WTC11 (cell line): Measurements from ENCODE around the gene YPEL4. TPM values are rescaled to one million over a fixed set of nuclear protein-coding genes. Genes with fewer than 3 reads are reported as not detected.

Experiments used
- ATAC-seq: fragments of 200-7000 bp; cut with Tn5 transposase; 2 replicates; pipeline ENCODE4 v1.10.0; 2021; ENCODE audit warnings: mild to moderate bottlenecking, moderate library complexity
- CTCF ChIA-PET: fragments of 300-600 bp; sonication (Branson Sonifier 250); formaldehyde crosslinking; loops from one replicate; lab custom pipeline; 2021; ENCODE audit warnings: antibody characterized with exemption; lab: Charles Lee
- POLR2A ChIA-PET: fragments of 350-600 bp; sonication (Branson Sonifier 250); formaldehyde crosslinking; loops from one replicate; lab custom pipeline; 2021; ENCODE audit warnings: antibody characterized with exemption; lab: Charles Lee
- DNase-seq: peaks from one replicate; pipeline ENCODE4 v3.0.0; 2021; ENCODE audit warnings: low spot score
- H3K27ac Mint-ChIP-seq: 2 replicates; pipeline ENCODE4 v1.8.0; 2021; ENCODE audit warnings: mixed read lengths
- H3K27me3 Mint-ChIP-seq: 2 replicates; pipeline ENCODE4 v1.8.0; 2021; ENCODE audit warnings: low read depth, mild to moderate bottlenecking, moderate library complexity, mixed read lengths
- H3K36me3 Mint-ChIP-seq: 2 replicates; pipeline ENCODE4 v1.8.0; 2021; ENCODE audit warnings: mixed read lengths
- H3K4me1 Mint-ChIP-seq: 2 replicates; pipeline ENCODE4 v1.8.0; 2022; ENCODE audit warnings: mixed read lengths
- H3K4me3 Mint-ChIP-seq: 2 replicates; pipeline ENCODE4 v1.8.0; 2021; ENCODE audit warnings: mild to moderate bottlenecking, moderate library complexity, mixed read lengths
- H3K9me3 Mint-ChIP-seq: 2 replicates; pipeline ENCODE4 v1.8.0; 2021; ENCODE audit warnings: mixed read lengths
- ATF1 ChIP-seq: sonication (generic); formaldehyde crosslinking; IDR thresholded peaks from 2 replicates; pipeline ENCODE4 v1.8.1; 2023; ENCODE audit warnings: mild to moderate bottlenecking, moderate library complexity, missing genetic modification reagents
- CBFB ChIP-seq: sonication (generic); formaldehyde crosslinking; IDR thresholded peaks from 2 replicates; pipeline ENCODE4 v1.8.1; 2022; ENCODE audit warnings: mild to moderate bottlenecking, low read depth, missing genetic modification reagents
- CREB1 ChIP-seq: sonication (generic); formaldehyde crosslinking; IDR thresholded peaks from 2 replicates; pipeline ENCODE4 v1.8.0; 2023; ENCODE audit warnings: mild to moderate bottlenecking, missing genetic modification reagents
- FOXJ3 ChIP-seq: sonication (generic); formaldehyde crosslinking; IDR thresholded peaks from 2 replicates; pipeline ENCODE4 v1.9.0; 2021; ENCODE audit warnings: missing genetic modification reagents, mild to moderate bottlenecking, borderline replicate concordance
- GABPB1 ChIP-seq: sonication (generic); formaldehyde crosslinking; IDR thresholded peaks from 2 replicates; pipeline ENCODE4 v1.8.1; 2023; ENCODE audit warnings: mild to moderate bottlenecking, missing genetic modification reagents
- GTF2I ChIP-seq: fragments of 250-450 bp; sonication (Bioruptor Pico); conservative IDR thresholded peaks from 2 replicates; pipeline ENCODE4 v1.4.0; 2021; ENCODE audit warnings: mild to moderate bottlenecking
- HMGXB4 ChIP-seq: sonication (generic); formaldehyde crosslinking; IDR thresholded peaks from 2 replicates; pipeline ENCODE4 v1.8.1; 2023; ENCODE audit warnings: mild to moderate bottlenecking, moderate library complexity, missing genetic modification reagents
- KAT7 ChIP-seq: sonication (generic); formaldehyde crosslinking; IDR thresholded peaks from 2 replicates; pipeline ENCODE4 v1.8.1; 2023; ENCODE audit warnings: missing genetic modification reagents, mild to moderate bottlenecking, borderline replicate concordance
- PRRX2 ChIP-seq: fragments of 250-450 bp; sonication (Bioruptor Pico); IDR thresholded peaks from 2 replicates; pipeline ENCODE4 v1.8.0; 2021; ENCODE audit warnings: mild to moderate bottlenecking
- TEAD1 ChIP-seq: sonication (generic); formaldehyde crosslinking; IDR thresholded peaks from 2 replicates; pipeline ENCODE4 v1.8.0; 2022; ENCODE audit warnings: mild to moderate bottlenecking, missing genetic modification reagents
- ZBTB43 ChIP-seq: sonication (generic); formaldehyde crosslinking; IDR thresholded peaks from 2 replicates; pipeline ENCODE4 v1.8.1; 2023; ENCODE audit warnings: mild to moderate bottlenecking, missing genetic modification reagents
- ZNF671 ChIP-seq: fragments of 250-450 bp; sonication (Bioruptor Pico); IDR thresholded peaks from 2 replicates; pipeline ENCODE4 v1.8.0; 2021; ENCODE audit warnings: mild to moderate bottlenecking
- total RNA-seq: library from RNA; stranded (reverse); gene quantifications from 3 replicates; pipeline ENCODE4 v1.2.3, GENCODE V29; 2021
- TF ChIP-seq, protein P1 (sequence below): fragments of 200-600 bp; IDR thresholded peaks from 2 replicates; pipeline ENCODE4 v1.8.0; 2022; ENCODE audit warnings: antibody characterized with exemption

The YPEL4 gene
- total RNA-seq, 1 experiment from 2014 or later = 0.15 TPM

DNA sequence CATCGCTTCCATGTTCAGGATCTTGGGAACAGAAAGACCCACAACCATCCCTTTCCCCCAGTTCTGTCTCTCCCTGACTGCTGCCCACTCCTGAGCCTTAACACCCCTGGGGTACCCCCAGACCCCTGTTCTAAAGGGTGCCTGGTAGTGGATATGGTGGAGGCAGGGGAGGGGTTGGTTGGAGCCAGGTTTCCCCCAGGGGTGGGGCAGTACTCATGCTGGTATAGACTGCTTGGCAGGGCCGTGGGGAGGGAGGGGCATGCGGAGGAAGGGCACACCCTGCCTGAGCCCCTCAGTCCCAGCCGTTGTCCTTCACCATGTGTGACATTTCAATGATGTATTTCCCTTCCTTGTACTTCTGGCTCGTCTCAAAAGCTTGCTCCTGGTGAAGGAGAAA is 4.0 kb downstream of the YPEL4 start (continued):
- TF ChIP-seq ZNF671 (CRISPR knock-in tag) = no peak
- 0 out of 2 replicates have a peak, but pooled peaks have one; percentile 50 for TF ChIP-seq ATF1 (CRISPR knock-in tag)
- no peak for TF ChIP-seq FOXJ3 (CRISPR knock-in tag)
- no peak for TF ChIP-seq KAT7 (CRISPR knock-in tag)
- no peak for TF ChIP-seq ZBTB43 (CRISPR knock-in tag)
- TF ChIP-seq HMGXB4 (CRISPR knock-in tag) = no peak

GRCh38 chr11:57644748-57645688 is 4.7 kb downstream of the YPEL4 start:
- DNase-seq (peak; percentile 96), ATAC-seq (peak; percentile 32)
- Mint-ChIP-seq H3K4me1 (peaks cover 94% of the 10 kb centered on the region), H3K27me3 (peaks cover 14% of the 10 kb centered on the region), H3K4me3 (peak overlapping the region; percentile 80), H3K36me3 (peaks cover 36% of the 10 kb centered on the region), H3K27ac (peak overlapping the region; percentile 92), H3K9me3 (no peaks in the 10 kb centered on the region)
- POLR2A ChIA-PET = interaction anchor here (0.7 to 2.4 kb wide), 11 partner anchors 21 to 153 kb away, joined by 3 to 31 read pairs (median 4); partner anchors contain the start of genes MED19, SERPING1, TMX2 and UBE2L6
- TF ChIP-seq CBFB (CRISPR knock-in tag) = no peak
- TF ChIP-seq, protein P1, sequence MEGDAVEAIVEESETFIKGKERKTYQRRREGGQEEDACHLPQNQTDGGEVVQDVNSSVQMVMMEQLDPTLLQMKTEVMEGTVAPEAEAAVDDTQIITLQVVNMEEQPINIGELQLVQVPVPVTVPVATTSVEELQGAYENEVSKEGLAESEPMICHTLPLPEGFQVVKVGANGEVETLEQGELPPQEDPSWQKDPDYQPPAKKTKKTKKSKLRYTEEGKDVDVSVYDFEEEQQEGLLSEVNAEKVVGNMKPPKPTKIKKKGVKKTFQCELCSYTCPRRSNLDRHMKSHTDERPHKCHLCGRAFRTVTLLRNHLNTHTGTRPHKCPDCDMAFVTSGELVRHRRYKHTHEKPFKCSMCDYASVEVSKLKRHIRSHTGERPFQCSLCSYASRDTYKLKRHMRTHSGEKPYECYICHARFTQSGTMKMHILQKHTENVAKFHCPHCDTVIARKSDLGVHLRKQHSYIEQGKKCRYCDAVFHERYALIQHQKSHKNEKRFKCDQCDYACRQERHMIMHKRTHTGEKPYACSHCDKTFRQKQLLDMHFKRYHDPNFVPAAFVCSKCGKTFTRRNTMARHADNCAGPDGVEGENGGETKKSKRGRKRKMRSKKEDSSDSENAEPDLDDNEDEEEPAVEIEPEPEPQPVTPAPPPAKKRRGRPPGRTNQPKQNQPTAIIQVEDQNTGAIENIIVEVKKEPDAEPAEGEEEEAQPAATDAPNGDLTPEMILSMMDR = peak; percentile 92
- TF ChIP-seq TEAD1 (CRISPR knock-in tag) = no peak
- no peak for TF ChIP-seq CREB1
- CTCF ChIA-PET = interaction anchor here (0.6 to 7.6 kb wide), 61 partner anchors 9 to 396 kb away, joined by 3 to 363 read pairs (median 5); partner anchors contain the start of genes CLP1, MED19, RTN4RL2 and SERPING1

DNA sequence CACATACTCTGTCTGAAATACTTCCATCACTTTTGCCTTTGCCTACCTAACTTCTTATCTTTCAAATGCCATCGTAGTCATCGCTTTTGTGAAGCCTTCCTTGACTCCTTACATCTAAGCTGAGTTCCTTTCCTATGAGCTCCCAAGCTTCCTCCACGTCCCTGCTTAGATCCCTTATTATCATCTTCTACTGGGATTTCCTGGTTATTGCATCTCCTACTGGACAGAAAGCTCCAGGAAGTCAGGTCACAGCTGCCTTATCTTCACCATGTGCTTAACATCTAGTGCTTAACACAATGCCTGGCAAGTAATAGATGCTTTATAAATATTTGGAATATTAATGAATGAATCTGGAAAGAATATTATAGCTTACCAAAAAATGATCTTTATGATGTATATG is 5.9 kb downstream of the YPEL4 start:
- H3K4me1 Mint-ChIP-seq = peaks cover 87% of the 10 kb centered on the region
- POLR2A ChIA-PET = interaction anchor here (0.6 to 2.4 kb wide), 11 partner anchors 7 to 182 kb away, joined by 3 to 31 read pairs (median 4); partner anchors contain the start of genes MED19, SERPING1, TMX2 and UBE2L6
- H3K36me3 Mint-ChIP-seq = peaks cover 39% of the 10 kb centered on the region
- H3K27me3 Mint-ChIP-seq = peaks cover 7% of the 10 kb centered on the region
- DNase-seq (no peak), ATAC-seq (no peak)
- H3K27ac Mint-ChIP-seq = peak overlapping the region; percentile 95
- 0 out of 2 replicates have a peak, but pooled peaks have one; percentile 10 for TF ChIP-seq PRRX2 (CRISPR knock-in tag)
- no peak for TF ChIP-seq GABPB1 (CRISPR knock-in tag)
- TF ChIP-seq GTF2I = no peak
- H3K9me3 Mint-ChIP-seq = no peaks in the 10 kb centered on the region
- H3K4me3 Mint-ChIP-seq = no peak overlapping the region; the same call in 1 of the 2 replicates
- CTCF ChIA-PET = interaction anchor here (0.6 to 7.6 kb wide), 39 partner anchors 10 to 298 kb away, joined by 3 to 363 read pairs (median 7); partner anchors contain the start of genes CLP1, RTN4RL2, SERPING1 and SLC43A1
